CD4-positive, alpha-beta memory T cell (primary cell): ENCODE measurements around the gene PCID2. TPM values are rescaled to one million over a fixed set of nuclear protein-coding genes. Genes with fewer than 3 reads are reported as not detected.

Experiments used
- CTCF ChIA-PET: fragments of 350-600 bp; sonication (Branson Sonifier 250); formaldehyde crosslinking; loops from one replicate; lab custom pipeline; 2021; ENCODE audit warnings: inconsistent platforms; ENCODE audit not compliant: partially characterized antibody; lab: Charles Lee
- POLR2A ChIA-PET: fragments of 350-600 bp; sonication (Branson Sonifier 250); formaldehyde crosslinking; loops from one replicate; lab custom pipeline; 2021; ENCODE audit not compliant: partially characterized antibody; lab: Charles Lee
- DNase-seq, 5 donors: peaks; one replicate each; pipeline versions ENCODE4 v3.0.0 to v3.0.0-alpha.2; 2020 to 2022; ENCODE audit warnings: mixed read lengths in 1 of 5
- H3K27ac ChIP-seq: one replicate; pipeline ENCODE4 v1.7.0; 2013; ENCODE audit warnings: low read depth, low read length
- H3K27me3 ChIP-seq: 2 replicates; pipeline ENCODE4 v1.7.0; 2013; ENCODE audit warnings: mild to moderate bottlenecking, low read length, moderate library complexity; ENCODE audit not compliant: insufficient read depth
- H3K36me3 ChIP-seq: 2 replicates; pipeline ENCODE4 v1.7.0; 2013; ENCODE audit warnings: mild to moderate bottlenecking, low read length, moderate library complexity; ENCODE audit not compliant: insufficient read depth
- H3K4me1 ChIP-seq: 2 replicates; pipeline ENCODE4 v1.7.0; 2013; ENCODE audit warnings: mild to moderate bottlenecking, low read length, moderate library complexity; ENCODE audit not compliant: insufficient read depth
- H3K4me3 ChIP-seq, 2 donors: one replicate each; pipeline ENCODE4 v1.7.0; 2013; ENCODE audit warnings: low read length in 2 of 2, mild to moderate bottlenecking in 1 of 2
- H3K9me3 ChIP-seq, 2 donors: one replicate each; pipeline ENCODE4 v1.7.0; 2013; ENCODE audit warnings: low read length in 2 of 2, control low read depth in 1 of 2; ENCODE audit not compliant: control insufficient read depth in 1 of 2
- H3K27ac Mint-ChIP-seq, 7 donors: one replicate each; pipeline ENCODE4 v1.8.0; 2020 to 2021; ENCODE audit warnings: mixed read lengths in 7 of 7, mild to moderate bottlenecking in 6 of 7, inconsistent platforms in 3 of 7, moderate library complexity in 3 of 7
- H3K27me3 Mint-ChIP-seq, 2 donors: one replicate each; pipeline ENCODE4 v1.8.0; 2020 to 2021; ENCODE audit warnings: mixed read lengths in 2 of 2
- H3K36me3 Mint-ChIP-seq, 2 donors: one replicate each; pipeline ENCODE4 v1.8.0; 2020 to 2021; ENCODE audit warnings: mixed read lengths in 2 of 2, inconsistent platforms in 1 of 2, mild to moderate bottlenecking in 1 of 2
- H3K4me1 Mint-ChIP-seq, 4 donors: one replicate each; pipeline ENCODE4 v1.8.0; 2020 to 2021; ENCODE audit warnings: mixed read lengths in 4 of 4, mild to moderate bottlenecking in 1 of 4
- H3K4me3 Mint-ChIP-seq, 8 donors: one replicate each; pipeline ENCODE4 v1.8.0; 2020 to 2021; ENCODE audit warnings: mixed read lengths in 8 of 8, mild to moderate bottlenecking in 7 of 8, moderate library complexity in 6 of 8, inconsistent platforms in 3 of 8
- H3K9me3 Mint-ChIP-seq, 8 donors: one replicate each; pipeline ENCODE4 v1.8.0; 2020 to 2021; ENCODE audit warnings: mixed read lengths in 8 of 8, mild to moderate bottlenecking in 5 of 8, inconsistent platforms in 3 of 8, moderate library complexity in 1 of 8
- intact Hi-C: fragments of 100-400 bp; cut with micrococcal nuclease; formaldehyde crosslinking; loops from one replicate; pipeline ENCODE4 v1.15.1; 2023
- polyA plus RNA-seq, 2 donors: library from polyadenylated mRNA; unstranded; fragments of 300-500 nt; fragmentation: Illumina TruSeq; gene quantifications; one replicate each; pipeline ENCODE4 v1.2.3, GENCODE V29; 2021
- total RNA-seq, 2 experiments: library from RNA; stranded (reverse); gene quantifications; one replicate each; pipeline ENCODE4 v1.2.3, GENCODE V29; 2021

PCID2 gene
- total and polyA plus RNA-seq, 4 experiments from 2014 or later: 78.2 to 100 (median 82.3) TPM

DNA sequence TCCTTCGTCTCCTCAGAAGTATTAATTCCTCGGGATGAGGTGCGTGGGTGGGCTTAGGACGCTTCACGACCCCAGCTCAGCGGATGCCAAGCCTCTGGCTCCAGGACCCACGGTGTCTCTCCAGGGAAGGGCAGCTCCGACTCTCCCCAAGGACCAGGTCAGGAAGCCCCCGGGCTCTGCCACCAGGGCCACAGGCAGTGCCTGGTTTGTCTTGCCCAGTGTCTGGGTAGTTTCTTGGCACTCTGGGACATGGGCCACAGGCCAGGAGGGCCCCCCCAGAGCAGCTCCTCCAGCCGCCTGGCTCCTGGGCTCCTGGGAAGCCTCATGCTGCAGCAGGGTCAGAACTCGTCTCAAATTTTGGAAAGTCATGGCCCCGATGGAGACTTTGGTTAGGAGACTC lies 47.5 kb downstream of the PCID2 start:
- Histone ChIP-seq H3K4me1 (peaks cover 24% of the 10 kb centered on the region), H3K4me3 (no peak overlapping the region), H3K36me3 (no peaks in the 10 kb centered on the region), H3K9me3 (no peaks in the 10 kb centered on the region), H3K27ac (peak overlapping the region; percentile 15), H3K27me3 (no peaks in the 10 kb centered on the region)
- Mint-ChIP-seq H3K9me3 (peaks cover 0 to 13% (median 0%) of the 10 kb centered on the region in 8 donors), H3K4me1 (peaks cover 16 to 41% (median 29%) of the 10 kb centered on the region in 4 donors), H3K4me3 (peak overlapping the region in 6 of 8 donors; percentile 33 to 61 (median 50)), H3K36me3 (no peaks in the 10 kb centered on the region), H3K27ac (peak overlapping the region in 5 of 7 donors; percentile 49 to 90 (median 76)), H3K27me3 (no peaks in the 10 kb centered on the region)
- no peak for DNase-seq
- POLR2A ChIA-PET: interaction anchor here (0.7 to 1.0 kb wide), 2 partner anchors 9 to 48 kb away, joined by 3 read pairs; partner anchors contain the start of genes CUL4A and PCID2
- intact Hi-C loops: no loop called here
- CTCF ChIA-PET: no interaction called here

- H3K4me1 Mint-ChIP-seq: peaks cover 14 to 44% (median 30%) of the 10 kb centered on the region in 4 donors
- H3K27ac Mint-ChIP-seq: peak overlapping the region in 3 of 7 donors; percentile 4 to 76 (median 70)
- intact Hi-C loops: no loop called here
- H3K27me3 Mint-ChIP-seq: no peaks in the 10 kb centered on the region
- ChIA-PET POLR2A (interaction anchor here (1.3 kb wide), 2 partner anchors 49 to 50 kb away, joined by 3 read pairs; partner anchors contain the start of genes CUL4A and PCID2), CTCF (no interaction called here)
- H3K36me3 Mint-ChIP-seq: peaks cover 0 to 1% of the 10 kb centered on the region in 2 donors
- no peak overlapping the region for H3K4me3 ChIP-seq
- no peaks in the 10 kb centered on the region for H3K27me3 ChIP-seq
- no peak for DNase-seq
- H3K27ac ChIP-seq: no peak overlapping the region
- H3K4me1 ChIP-seq: peaks cover 24% of the 10 kb centered on the region
- H3K36me3 ChIP-seq: no peaks in the 10 kb centered on the region
- H3K9me3 ChIP-seq: no peaks in the 10 kb centered on the region
- peaks cover 0 to 26% (median 2%) of the 10 kb centered on the region in 8 donors for H3K9me3 Mint-ChIP-seq
- H3K4me3 Mint-ChIP-seq: peak overlapping the region in 1 of 8 donors; percentile 8
These were observed 48.8 kb downstream of the PCID2 start for GRCh38 chr13:113159701-113160100.

GRCh38 chr13:113158946-113159345 lies 49.5 kb downstream of the PCID2 start:
- no peak overlapping the region for H3K27ac Mint-ChIP-seq
- POLR2A ChIA-PET: interaction anchor here (1.3 kb wide), 1 partner anchor 51 kb away, joined by 3 read pairs; the partner anchor contains the start of gene CUL4A
- no peaks in the 10 kb centered on the region for H3K36me3 ChIP-seq
- CTCF ChIA-PET: no interaction called here
- peaks cover 28% of the 10 kb centered on the region for H3K4me1 ChIP-seq
- H3K4me1 Mint-ChIP-seq: peaks cover 14 to 40% (median 26%) of the 10 kb centered on the region in 4 donors
- DNase-seq: no peak
- peaks cover 0 to 1% of the 10 kb centered on the region in 2 donors for H3K36me3 Mint-ChIP-seq
- H3K4me3 ChIP-seq: no peak overlapping the region
- H3K4me3 Mint-ChIP-seq: no peak overlapping the region
- peaks cover 0 to 28% (median 2%) of the 10 kb centered on the region in 8 donors for H3K9me3 Mint-ChIP-seq
- H3K27ac ChIP-seq: no peak overlapping the region
- no peaks in the 10 kb centered on the region for H3K27me3 ChIP-seq
- no peaks in the 10 kb centered on the region for H3K9me3 ChIP-seq
- intact Hi-C loops: no loop called here
- no peaks in the 10 kb centered on the region for H3K27me3 Mint-ChIP-seq

- no peaks in the 10 kb centered on the region for H3K27me3 Mint-ChIP-seq
- H3K27ac Mint-ChIP-seq: peak within 1 kb of the TSS in 5 of 7 donors; percentile 4 to 98 (median 52)
- DNase-seq: no peak
- POLR2A ChIA-PET: interaction anchor here (5.0 kb wide), 1 partner anchor 51 kb away, joined by 42 read pairs; the partner anchor contains the start of genes CUL4A and PCID2
- Histone ChIP-seq H3K9me3 (no peaks in the 10 kb centered on the region), H3K4me3 (no peak within 1 kb of the TSS), H3K27ac (no peak within 1 kb of the TSS), H3K27me3 (no peaks in the 10 kb centered on the region), H3K36me3 (no peaks in the 10 kb centered on the region), H3K4me1 (peaks cover 29% of the 10 kb centered on the region)
- no peak within 1 kb of the TSS for H3K4me3 Mint-ChIP-seq
- peaks cover 0 to 24% (median 2%) of the 10 kb centered on the region in 8 donors for H3K9me3 Mint-ChIP-seq
- peaks cover 0 to 4% of the 10 kb centered on the region in 2 donors for H3K36me3 Mint-ChIP-seq
- intact Hi-C loops: no loop called here
- peaks cover 11 to 36% (median 23%) of the 10 kb centered on the region in 4 donors for H3K4me1 Mint-ChIP-seq
- CTCF ChIA-PET: no interaction called here
These were observed 50.3 kb downstream of the PCID2 start, which contains the start of gene PROZ for GRCh38 chr13:113157929-113158747. TSS of gene PROZ (plus strand) at chr13:113158648. CDS start at chr13:113158661, 13 bp downstream.

GRCh38 chr13:113157206-113157928 lies 51.1 kb downstream of the PCID2 start:
- Histone ChIP-seq H3K27ac (no peak overlapping the region), H3K36me3 (no peaks in the 10 kb centered on the region), H3K9me3 (no peaks in the 10 kb centered on the region), H3K27me3 (no peaks in the 10 kb centered on the region), H3K4me3 (no peak overlapping the region), H3K4me1 (peaks cover 30% of the 10 kb centered on the region)
- ChIA-PET POLR2A (interaction anchor here (0.9 to 5.0 kb wide), 3 partner anchors 18 to 52 kb away, joined by 3 to 42 read pairs (median 3); partner anchors contain the start of genes CUL4A and PCID2), CTCF (interaction anchor here (0.7 to 0.8 kb wide), 2 partner anchors 17 to 53 kb away, joined by 3 to 4 read pairs; partner anchors contain the start of gene CUL4A)
- Mint-ChIP-seq H3K36me3 (peaks cover 0 to 4% of the 10 kb centered on the region in 2 donors), H3K4me1 (peaks cover 13 to 39% (median 29%) of the 10 kb centered on the region in 4 donors), H3K27ac (peak overlapping the region in 6 of 7 donors; percentile 15 to 98 (median 72)), H3K4me3 (no peak overlapping the region), H3K27me3 (no peaks in the 10 kb centered on the region), H3K9me3 (peaks cover 0 to 29% (median 2%) of the 10 kb centered on the region in 8 donors)
- no peak for DNase-seq
- intact Hi-C loops: no loop called here

GRCh38 chr13:113155982-113156655 lies 52.4 kb downstream of the PCID2 start:
- peaks cover 32% of the 10 kb centered on the region for H3K4me1 ChIP-seq
- Mint-ChIP-seq H3K27ac (peak overlapping the region in 3 of 7 donors; percentile 22 to 98 (median 24)), H3K36me3 (peaks cover 0 to 4% of the 10 kb centered on the region in 2 donors), H3K9me3 (peaks cover 0 to 29% (median 2%) of the 10 kb centered on the region in 8 donors), H3K27me3 (no peaks in the 10 kb centered on the region), H3K4me3 (no peak overlapping the region), H3K4me1 (peaks cover 12 to 40% (median 29%) of the 10 kb centered on the region in 4 donors)
- H3K27ac ChIP-seq: no peak overlapping the region
- no peak overlapping the region for H3K4me3 ChIP-seq
- H3K9me3 ChIP-seq: no peaks in the 10 kb centered on the region
- no peaks in the 10 kb centered on the region for H3K27me3 ChIP-seq
- no peak for DNase-seq
- no peaks in the 10 kb centered on the region for H3K36me3 ChIP-seq
- CTCF ChIA-PET: interaction anchor here (0.7 to 2.1 kb wide), 3 partner anchors 18 to 54 kb away, joined by 3 to 5 read pairs (median 4); partner anchors contain the start of gene CUL4A
- intact Hi-C loops: no loop called here
- POLR2A ChIA-PET: interaction anchor here (0.9 to 5.0 kb wide), 7 partner anchors 15 to 67 kb away, joined by 3 to 42 read pairs (median 3); partner anchors contain the start of genes CUL4A and PCID2
